Measurements from ENCODE around the gene DNAL1.
"Not testable (repeated sequence)": the region's sequence is repeated elsewhere in the genome, so short reads cannot be mapped to it uniquely, and the experiment has no call there.

The DNAL1 gene

DNA sequence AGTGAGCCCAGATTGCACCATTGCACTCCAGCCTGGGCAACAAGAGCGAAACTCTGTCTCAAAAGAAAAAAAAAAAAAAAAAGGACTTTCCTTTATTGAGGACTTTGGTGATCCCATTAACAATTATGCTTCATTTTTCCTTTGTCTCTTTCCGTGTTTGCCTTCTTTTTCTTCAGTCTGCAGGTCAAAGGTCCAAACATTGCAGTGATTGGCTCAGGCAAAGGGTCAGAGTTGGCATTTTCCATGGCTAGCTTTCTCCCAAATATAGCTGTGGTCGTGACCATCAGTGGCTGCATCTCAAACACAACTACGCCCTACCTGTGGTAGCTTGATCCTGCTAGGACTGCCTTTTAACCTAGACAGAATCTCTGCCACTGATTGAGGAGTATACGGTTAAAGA lies 7.0 kb upstream of the DNAL1 start:
- in situ Hi-C loops (cut with MboI; ENCODE audit: low sequenced_read_pairs), result no loop called here

DNA sequence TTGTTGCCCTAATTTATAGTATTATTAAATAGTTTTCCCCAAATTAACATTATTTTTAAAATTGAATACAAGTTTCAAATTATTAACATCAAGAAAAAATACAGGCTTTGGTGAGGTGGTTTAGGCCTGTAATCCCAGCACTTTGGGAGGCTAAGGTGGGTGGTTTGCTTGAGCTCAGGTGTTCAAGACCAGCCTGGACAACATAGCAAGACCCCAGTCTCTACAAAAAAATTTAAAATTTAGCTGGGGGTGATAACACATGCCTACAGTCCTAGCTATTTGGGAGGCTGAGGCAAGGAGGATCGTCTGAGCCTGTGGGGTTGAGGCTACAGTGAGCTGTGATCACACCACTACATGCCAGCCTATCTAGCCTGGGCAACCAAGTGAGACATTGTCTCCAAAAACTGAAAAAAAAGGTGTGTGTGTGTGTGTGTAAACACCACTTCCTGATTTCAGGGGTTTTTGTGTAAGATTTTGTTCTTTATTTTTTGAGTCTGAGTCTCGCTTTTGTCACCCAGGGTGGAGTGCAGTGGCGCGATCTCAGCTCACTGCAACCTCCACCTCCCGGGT lies 3.9 kb upstream of the DNAL1 start:
- in situ Hi-C loops (cut with MboI; ENCODE audit: low sequenced_read_pairs), result no loop called here

DNA sequence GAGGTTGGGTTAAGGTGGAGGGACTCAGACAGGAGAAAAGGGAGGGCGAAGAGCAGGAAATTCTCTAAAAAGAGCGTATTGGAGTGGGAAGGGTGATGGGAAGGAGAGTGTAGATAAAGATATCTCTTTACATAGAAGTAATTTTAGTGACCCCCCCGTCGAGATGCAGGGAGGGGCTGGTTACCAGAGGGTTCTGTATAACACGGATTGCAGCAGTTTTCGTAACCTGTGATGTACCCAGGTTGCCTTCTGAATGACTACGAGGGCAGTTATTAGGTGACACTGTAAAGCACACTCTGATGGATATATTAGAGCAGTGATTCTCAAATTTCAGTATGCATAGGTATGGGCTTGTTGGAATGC lies 443 bp downstream of the DNAL1 start:
- in situ Hi-C loops (cut with MboI; ENCODE audit: low sequenced_read_pairs), result no loop called here

DNA sequence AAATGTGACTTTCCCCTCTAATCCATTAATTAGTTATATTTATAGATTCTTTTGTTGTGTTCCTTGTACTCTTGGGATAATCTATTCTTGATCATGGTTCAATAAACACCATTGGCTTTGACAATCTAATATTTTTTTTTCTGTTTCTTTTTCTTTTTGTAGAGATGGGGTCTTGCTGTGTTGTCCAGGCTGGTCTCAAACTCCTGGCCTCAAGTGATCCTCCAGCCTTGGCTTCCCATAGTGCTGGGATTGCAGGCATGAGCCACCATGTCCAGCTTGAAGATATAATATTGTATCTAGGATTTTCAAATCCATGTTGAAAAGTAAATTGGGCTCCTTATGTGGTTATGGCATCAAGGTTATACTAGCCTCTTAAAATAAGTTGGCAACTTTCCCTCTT lies 6.2 kb downstream of the DNAL1 start:
- in situ Hi-C loops (cut with MboI; ENCODE audit: low sequenced_read_pairs), result no loop called here

- in situ Hi-C loops (cut with MboI; ENCODE audit: low sequenced_read_pairs), result no loop called here
Measured at GRCh38 chr14:73655851-73656250, 11.1 kb downstream of the DNAL1 start.

- in situ Hi-C loops (cut with MboI; ENCODE audit: low sequenced_read_pairs), result not testable (repeated sequence)
Measured at GRCh38 chr14:73659202-73659601, 14.4 kb downstream of the DNAL1 start.

- in situ Hi-C loops (cut with MboI; ENCODE audit: low sequenced_read_pairs), result no loop called here
Measured at GRCh38 chr14:73660511-73660910, 15.7 kb downstream of the DNAL1 start.

- in situ Hi-C loops (cut with MboI; ENCODE audit: low sequenced_read_pairs), result no loop called here
Measured at GRCh38 chr14:73661872-73662271, 17.1 kb downstream of the DNAL1 start.

DNA sequence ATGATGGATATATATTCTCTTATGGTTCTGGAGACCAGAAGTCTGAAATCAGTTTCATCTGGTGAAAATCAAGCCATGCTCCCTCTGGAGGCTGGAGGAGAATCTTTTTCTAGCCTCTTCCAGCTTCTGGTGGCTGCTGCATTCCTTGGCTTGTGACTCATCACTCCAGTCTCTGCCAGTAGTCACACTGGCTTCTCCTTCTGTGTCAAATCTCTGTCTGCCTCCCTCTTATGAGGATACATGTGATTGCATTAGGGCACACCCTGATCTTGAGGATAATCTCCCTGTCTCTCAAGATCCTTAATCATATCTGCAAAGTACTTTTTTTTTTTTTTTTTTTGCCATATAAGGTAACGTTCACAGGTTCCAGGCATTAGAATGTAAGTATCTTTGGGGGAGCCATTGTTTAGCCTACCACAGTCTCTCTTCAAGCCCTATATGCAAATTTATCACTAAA lies 17.7 kb downstream of the DNAL1 start:
- in situ Hi-C loops (cut with MboI; ENCODE audit: low sequenced_read_pairs), result no loop called here

DNA sequence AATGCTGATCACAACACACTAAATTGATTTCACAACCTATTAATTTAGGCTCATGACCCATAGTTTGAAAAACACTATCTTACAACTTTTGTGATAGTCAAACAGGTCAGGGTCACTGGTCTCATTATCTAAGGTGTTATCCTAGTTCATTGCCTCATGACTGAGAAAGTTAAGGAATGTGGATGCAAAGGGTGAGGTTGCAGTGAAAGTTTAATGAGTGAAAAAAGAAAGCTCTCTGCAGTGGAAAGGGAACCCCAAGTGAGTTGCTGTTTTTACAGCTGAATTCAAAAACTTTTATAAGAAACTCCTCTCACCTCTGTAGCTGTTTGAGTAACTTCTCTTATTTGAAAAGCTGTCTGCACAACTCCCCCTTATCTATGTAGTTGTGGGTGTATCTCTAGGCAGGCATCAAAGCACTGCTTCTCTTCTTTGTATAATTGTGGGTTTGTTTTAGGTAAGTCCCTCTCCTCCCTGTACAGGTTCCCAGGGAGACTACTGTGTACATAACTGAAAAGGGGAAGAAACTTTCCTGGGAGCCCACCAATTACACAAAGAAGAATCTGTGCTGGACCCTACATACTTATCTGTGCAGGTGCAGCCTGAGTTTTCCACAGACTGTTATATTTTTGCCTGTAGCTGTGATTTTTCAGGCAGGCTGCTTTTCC lies 18.9 kb downstream of the DNAL1 start:
- in situ Hi-C loops (cut with MboI; ENCODE audit: low sequenced_read_pairs), result no loop called here

GRCh38 chr14:73665130-73665529 lies 20.3 kb downstream of the DNAL1 start:
- in situ Hi-C loops (cut with MboI; ENCODE audit: low sequenced_read_pairs), result no loop called here

- in situ Hi-C loops (cut with MboI; ENCODE audit: low sequenced_read_pairs), result no loop called here
Measured at GRCh38 chr14:73666583-73666982, 21.8 kb downstream of the DNAL1 start.

GRCh38 chr14:73667854-73668253 lies 23.1 kb downstream of the DNAL1 start:
- in situ Hi-C loops (cut with MboI; ENCODE audit: low sequenced_read_pairs), result no loop called here

- in situ Hi-C loops (cut with MboI; ENCODE audit: low sequenced_read_pairs), result no loop called here
Measured at GRCh38 chr14:73674986-73675385, 30.2 kb downstream of the DNAL1 start.

GRCh38 chr14:73678698-73679097 lies 33.9 kb downstream of the DNAL1 start:
- in situ Hi-C loops (cut with MboI; ENCODE audit: low sequenced_read_pairs), result no loop called here

GRCh38 chr14:73680821-73681220 lies 36.0 kb downstream of the DNAL1 start:
- in situ Hi-C loops (cut with MboI; ENCODE audit: low sequenced_read_pairs), result no loop called here

DNA sequence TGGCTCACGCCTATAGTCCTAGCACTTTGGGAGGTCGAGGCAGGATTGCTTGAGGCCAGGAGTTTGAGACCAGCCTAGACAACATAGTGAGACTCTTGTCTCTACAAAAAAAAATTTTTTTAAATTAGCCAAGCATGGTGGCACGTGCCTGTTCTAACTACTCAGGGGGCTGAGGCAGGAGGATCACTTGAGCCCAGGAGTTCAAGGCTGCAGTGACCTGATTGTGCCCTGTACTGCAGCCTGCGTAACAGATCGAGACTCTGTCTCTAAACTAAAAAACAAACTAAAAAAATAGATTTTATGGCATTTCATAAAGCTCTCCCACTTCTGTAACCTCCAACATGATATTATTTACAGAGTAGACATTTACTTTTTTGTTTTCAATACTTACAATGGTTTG lies 39.8 kb downstream of the DNAL1 start:
- in situ Hi-C loops (cut with MboI; ENCODE audit: low sequenced_read_pairs), result no loop called here

DNA sequence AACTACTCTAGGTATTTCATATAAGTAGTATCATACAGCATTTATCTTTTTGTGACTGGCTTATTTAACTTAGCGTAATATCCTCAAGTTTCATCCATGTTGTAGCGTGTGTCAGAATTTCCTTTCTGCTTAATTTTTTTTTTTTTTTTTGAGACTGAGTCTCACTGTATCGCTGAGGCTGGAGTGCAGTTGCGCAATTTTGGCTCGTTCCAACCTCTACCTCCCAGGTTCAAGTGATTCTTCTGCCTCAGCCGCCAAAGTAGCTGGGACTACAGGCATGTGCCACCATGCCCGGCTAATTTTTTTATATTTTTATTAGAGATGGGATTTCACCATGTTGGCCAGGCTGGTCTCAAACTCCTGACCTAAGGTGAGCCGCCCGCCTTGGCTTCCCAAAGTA lies 40.5 kb downstream of the DNAL1 start:
- in situ Hi-C loops (cut with MboI; ENCODE audit: low sequenced_read_pairs), result no loop called here

DNA sequence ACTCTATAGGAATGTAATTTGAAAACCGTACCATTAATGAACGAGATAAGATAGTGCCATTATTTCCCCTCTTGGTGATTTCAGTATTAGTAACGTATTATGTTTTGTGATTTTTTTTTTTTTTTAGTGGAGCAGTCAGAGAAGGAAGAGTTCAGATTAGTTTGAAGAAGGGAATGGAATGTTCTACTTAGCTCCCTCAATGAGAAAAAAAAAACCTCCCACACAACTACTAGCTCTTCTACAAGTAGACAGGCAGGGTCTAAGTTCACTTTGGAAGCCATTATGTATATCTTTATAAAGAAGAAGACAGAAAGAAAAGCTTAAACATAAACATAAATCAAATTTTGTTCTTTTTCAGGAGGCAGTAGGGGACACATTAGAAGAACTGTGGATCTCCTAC lies 42.1 kb downstream of the DNAL1 start:
- in situ Hi-C loops (cut with MboI; ENCODE audit: low sequenced_read_pairs), result no loop called here

GRCh38 chr14:73694083-73694482 lies 49.3 kb downstream of the DNAL1 start:
- in situ Hi-C loops (cut with MboI; ENCODE audit: low sequenced_read_pairs), result no loop called here

DNA sequence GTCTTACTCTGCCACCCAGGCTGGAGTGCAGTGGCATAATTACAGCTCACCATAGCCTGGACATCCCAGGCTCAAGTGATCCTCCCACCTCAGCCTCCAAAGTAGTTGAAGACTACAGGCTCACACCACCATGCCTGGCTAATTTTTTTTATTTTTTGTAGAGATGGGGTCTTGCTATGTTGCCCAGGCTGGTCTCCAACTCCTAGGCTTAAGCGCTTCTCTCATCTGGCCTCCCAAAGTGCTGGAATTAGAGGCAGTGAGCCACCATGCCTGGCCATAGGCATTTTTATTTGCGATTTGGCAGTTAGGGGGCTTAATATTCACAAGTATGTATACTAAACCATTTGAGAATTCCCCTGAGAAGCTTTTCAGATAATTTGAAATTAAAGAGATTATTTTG lies 50.3 kb downstream of the DNAL1 start:
- in situ Hi-C loops (cut with MboI; ENCODE audit: low sequenced_read_pairs), result no loop called here

GRCh38 chr14:73695997-73696396 lies 51.2 kb downstream of the DNAL1 start:
- in situ Hi-C loops (cut with MboI; ENCODE audit: low sequenced_read_pairs), result no loop called here
